Thymus (tissue), 11 donors: ENCODE results near the gene DOCK1. TPM values are rescaled to one million over a fixed set of nuclear protein-coding genes. Genes with fewer than 3 reads are reported as not detected.

Experiments used
- DNase-seq, 9 donors: peaks; one replicate each; pipeline ENCODE4 v3.0.0-alpha.2; 2013; ENCODE audit warnings: low spot score in 9 of 9, low read depth in 6 of 9, missing footprints in 1 of 9
- H3K27ac ChIP-seq, 2 donors: one replicate each; pipeline ENCODE4 v1.5.1; 2013; ENCODE audit warnings: control low read depth in 1 of 2, low read depth in 1 of 2, low read length in 1 of 2, mild to moderate bottlenecking in 1 of 2, moderate library complexity in 1 of 2
- H3K27me3 ChIP-seq, 2 donors: one replicate each; pipeline ENCODE4 v1.5.1; 2013; ENCODE audit warnings: low read length in 1 of 2; ENCODE audit not compliant: control insufficient read depth in 2 of 2, insufficient read depth in 1 of 2
- H3K36me3 ChIP-seq, 2 donors: one replicate each; pipeline ENCODE4 v1.5.1; 2013; ENCODE audit warnings: low read length in 1 of 2, mild to moderate bottlenecking in 1 of 2, moderate library complexity in 1 of 2; ENCODE audit not compliant: control insufficient read depth in 2 of 2, insufficient read depth in 2 of 2
- H3K4me1 ChIP-seq, 2 donors: one replicate each; pipeline ENCODE4 v1.5.1; 2013; ENCODE audit warnings: low read length in 2 of 2; ENCODE audit not compliant: control insufficient read depth in 2 of 2, insufficient read depth in 2 of 2
- H3K4me3 ChIP-seq, 2 donors: one replicate each; pipeline ENCODE4 v1.5.1; 2013; ENCODE audit warnings: low read length in 2 of 2, control low read depth in 1 of 2, mild to moderate bottlenecking in 1 of 2
- H3K9me3 ChIP-seq, 2 donors: one replicate each; pipeline ENCODE4 v1.5.1; 2013; ENCODE audit warnings: low read length in 1 of 2, mild to moderate bottlenecking in 1 of 2; ENCODE audit not compliant: control insufficient read depth in 2 of 2, insufficient read depth in 1 of 2
- WGBS: extraction: QIAGEN DNeasy Blood & Tissue Kit; methylation state at CpG from one replicate; pipeline ENCODE4 v1.1.7; 2013; 5-methylcytosine and 5-hydroxymethylcytosine counted together
- polyA plus RNA-seq: library from polyadenylated mRNA; stranded (reverse); fragments of 200-250 nt; gene quantifications from one replicate; pipeline ENCODE4 v1.2.3, GENCODE V29; 2013
- total RNA-seq: library from RNA; stranded (reverse); fragments of 120-200 nt; gene quantifications from one replicate; pipeline ENCODE4 v1.2.4, GENCODE V29; 2013
- donor health status: healthy.

The DOCK1 gene
- total and polyA plus RNA-seq, 2 donors = 10.2 to 11.7 TPM

DNA sequence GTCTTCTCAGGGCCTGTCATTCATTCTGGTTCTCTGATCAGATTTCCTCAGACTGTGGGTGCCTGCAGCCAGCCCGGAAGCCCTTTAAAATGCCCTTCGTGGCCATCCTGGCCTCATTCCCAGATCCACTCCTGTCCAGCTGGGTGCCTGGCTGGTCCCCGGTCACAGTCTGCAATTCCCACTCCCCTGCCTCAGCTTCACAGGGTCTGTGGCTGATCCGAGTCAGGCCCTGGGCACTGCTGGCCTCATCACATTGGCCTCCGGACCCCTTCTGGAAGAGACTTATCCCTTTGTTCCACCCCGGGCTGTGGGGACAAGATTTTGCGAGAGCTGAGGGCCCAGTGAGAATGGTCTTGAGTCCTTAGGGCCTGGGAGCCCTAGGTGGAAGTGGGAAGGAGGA lies 12.1 kb downstream of the DOCK1 start:
- H3K27ac ChIP-seq = no peak overlapping the region
- H3K4me3 ChIP-seq = no peak overlapping the region
- 96% methylated on average over 7 of the region's 7 CpGs for WGBS
- H3K36me3 ChIP-seq = no peaks in the 10 kb centered on the region
- no peaks in the 10 kb centered on the region for H3K9me3 ChIP-seq
- no peaks in the 10 kb centered on the region for H3K4me1 ChIP-seq
- no peak for DNase-seq
- no peaks in the 10 kb centered on the region for H3K27me3 ChIP-seq

DNA sequence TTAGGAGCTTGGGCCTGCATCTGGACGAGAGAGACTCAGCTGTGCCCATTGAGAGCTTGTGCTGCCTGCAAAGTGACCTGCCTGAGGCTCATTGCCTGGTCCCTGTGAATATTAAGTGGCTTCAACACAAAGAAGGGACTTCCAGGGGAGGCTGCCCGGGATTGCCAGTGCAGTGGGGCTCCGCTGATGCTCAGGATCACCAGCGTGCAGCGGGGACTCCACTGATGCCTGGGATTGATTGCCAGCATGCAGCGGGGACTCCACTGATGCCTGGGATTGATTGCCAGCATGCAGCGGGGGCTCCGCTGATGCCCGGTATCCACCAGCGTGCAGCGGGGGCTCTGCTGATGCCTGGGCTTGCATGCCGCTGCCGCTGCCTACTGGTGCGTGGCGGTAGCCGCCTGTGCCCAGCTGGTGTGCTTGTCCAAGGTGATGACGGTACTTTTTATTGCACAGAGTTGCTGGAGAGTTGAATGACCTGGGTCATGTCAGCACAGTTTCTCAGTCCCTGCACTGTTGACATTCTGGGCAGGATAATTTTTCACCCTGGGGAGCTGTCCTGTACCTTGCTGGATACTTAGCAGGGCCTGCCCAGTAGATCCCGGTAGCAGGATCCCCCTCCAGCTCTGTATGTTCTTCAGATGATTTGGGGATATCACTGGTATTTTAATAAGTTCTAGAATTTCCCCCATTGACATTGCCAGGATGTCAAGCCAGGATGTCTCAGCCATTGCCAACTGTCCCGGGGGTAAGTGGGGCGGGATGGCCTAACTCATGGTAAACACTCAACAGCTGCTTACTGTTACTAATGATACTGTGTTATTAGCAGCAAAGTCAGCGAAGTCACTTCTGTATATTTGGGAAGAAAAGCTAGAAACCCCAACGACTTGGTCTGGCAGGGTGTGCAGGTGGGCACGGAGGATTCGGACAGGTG lies 13.0 kb downstream of the DOCK1 start:
- Histone ChIP-seq H3K36me3 (no peaks in the 10 kb centered on the region), H3K4me3 (no peak overlapping the region), H3K27me3 (no peaks in the 10 kb centered on the region), H3K4me1 (no peaks in the 10 kb centered on the region), H3K9me3 (no peaks in the 10 kb centered on the region), H3K27ac (no peak overlapping the region)
- WGBS = 97% methylated on average over 24 of the region's 24 CpGs
- no peak for DNase-seq

DNA sequence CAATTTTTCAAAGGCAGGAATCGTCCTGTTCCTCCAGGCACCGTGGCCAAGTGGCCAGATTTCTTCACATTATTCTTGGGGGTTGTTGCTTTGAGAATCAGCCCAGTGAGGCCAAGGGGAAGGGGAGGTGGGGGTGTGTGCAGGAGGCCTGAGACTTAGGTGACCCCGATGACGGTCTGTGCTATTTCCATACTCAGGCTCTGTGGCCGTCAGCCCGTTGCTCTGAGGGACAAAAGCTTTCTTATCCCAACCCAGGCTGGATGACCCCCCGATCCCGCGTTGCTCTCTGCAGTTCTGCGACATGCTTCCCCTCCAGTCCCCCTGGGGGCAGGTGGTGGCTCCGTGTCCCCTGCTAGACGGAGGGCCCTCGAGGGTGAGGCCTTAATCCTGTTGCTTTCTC lies 14.2 kb downstream of the DOCK1 start:
- Histone ChIP-seq H3K36me3 (no peaks in the 10 kb centered on the region), H3K27ac (no peak overlapping the region)
- 92% methylated on average over 13 of the region's 13 CpGs for WGBS

DNA sequence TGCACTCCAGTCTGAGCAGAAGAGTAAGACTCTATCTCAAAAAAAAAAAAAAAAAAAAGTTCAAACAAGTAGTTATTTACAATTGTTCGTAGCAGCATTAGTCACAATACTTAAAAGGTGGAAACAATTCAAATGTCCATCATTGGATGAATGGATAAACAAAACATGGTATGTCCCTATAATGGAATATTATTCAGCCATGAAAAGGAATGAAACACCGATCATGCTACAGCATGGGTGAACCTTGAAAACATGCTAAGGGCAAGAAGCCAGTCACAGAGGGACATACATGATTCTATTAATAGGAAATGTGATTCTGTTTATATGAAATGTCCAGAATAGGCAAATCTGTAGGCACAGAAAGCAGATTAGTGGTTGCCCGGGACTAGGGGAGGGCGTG lies 15.9 kb downstream of the DOCK1 start:
- Histone ChIP-seq H3K27me3 (no peaks in the 10 kb centered on the region), H3K9me3 (no peaks in the 10 kb centered on the region), H3K4me3 (no peak overlapping the region), H3K27ac (no peak overlapping the region), H3K4me1 (no peaks in the 10 kb centered on the region), H3K36me3 (no peaks in the 10 kb centered on the region)
- no peak for DNase-seq
- 99% methylated on average over 4 of the region's 4 CpGs for WGBS

More for the DNA sequence above, 14.2 kb downstream of the DOCK1 start:
- no peaks in the 10 kb centered on the region for H3K9me3 ChIP-seq
- no peak overlapping the region for H3K4me3 ChIP-seq
- no peaks in the 10 kb centered on the region for H3K27me3 ChIP-seq
- no peak for DNase-seq
- no peaks in the 10 kb centered on the region for H3K4me1 ChIP-seq

DNA sequence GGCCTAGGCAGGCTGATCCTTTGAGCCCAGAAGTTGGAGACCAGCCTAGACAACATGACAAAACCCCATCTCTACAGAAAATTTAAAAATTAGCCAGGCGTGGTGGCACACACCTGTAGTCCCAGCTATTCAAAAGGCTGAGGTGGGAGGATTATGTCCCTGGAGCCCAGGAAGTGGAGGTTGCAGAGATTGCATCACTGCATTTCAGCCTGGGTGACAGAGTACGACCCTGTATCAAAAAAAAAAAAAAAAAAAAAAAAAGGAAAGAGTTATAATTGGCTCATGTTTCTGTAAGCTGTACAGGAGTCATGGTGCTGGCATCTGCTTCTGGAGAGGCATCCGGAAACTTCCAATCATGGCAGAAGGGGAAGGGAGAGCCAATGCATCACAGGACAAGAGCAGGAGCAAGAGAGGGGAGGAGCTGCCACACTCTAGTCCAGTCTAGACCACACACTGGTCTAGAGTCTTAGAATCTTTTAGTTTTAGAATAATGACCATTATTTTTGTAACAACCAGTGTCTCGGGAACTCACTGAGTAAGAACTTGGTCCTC lies 16.8 kb downstream of the DOCK1 start:
- Histone ChIP-seq H3K4me3 (no peak overlapping the region), H3K36me3 (no peaks in the 10 kb centered on the region), H3K9me3 (no peaks in the 10 kb centered on the region), H3K27ac (no peak overlapping the region), H3K27me3 (no peaks in the 10 kb centered on the region), H3K4me1 (no peaks in the 10 kb centered on the region)
- WGBS = 95% methylated on average over 4 of the region's 4 CpGs
- no peak for DNase-seq

DNA sequence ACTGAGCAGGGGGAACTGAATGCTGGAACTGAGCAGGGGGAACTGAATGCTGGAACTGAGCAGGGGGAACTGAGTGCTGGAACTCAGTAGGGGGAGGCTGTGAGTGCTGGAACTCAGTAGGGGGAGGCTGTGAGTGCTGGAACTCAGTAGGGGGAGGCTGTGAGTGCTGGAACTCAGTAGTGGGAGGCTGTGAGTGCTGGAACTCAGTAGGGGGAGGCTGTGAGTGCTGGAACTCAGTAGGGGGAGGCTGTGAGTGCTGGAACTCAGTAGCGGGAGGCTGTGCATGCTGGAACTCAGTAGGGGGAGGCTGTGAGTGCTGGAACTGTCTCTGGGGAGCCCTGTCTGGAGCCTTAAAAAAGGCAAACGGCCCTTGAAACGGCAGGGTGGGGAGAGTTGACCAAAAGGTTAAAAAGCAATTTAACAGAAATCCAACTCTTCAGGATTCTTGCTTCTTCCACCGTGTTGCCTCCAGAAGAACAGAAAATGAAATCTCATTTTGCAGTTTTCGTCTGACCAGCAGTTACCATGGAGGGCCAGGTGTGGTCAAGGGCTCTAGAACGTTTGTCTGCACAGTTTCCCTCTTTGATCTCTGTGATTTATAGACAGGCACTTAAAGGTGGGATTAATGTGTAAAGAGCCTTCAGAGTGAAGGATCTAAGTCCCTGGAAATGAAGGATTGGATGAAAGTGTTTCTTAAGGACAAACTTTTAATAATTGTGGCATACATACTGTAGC lies 19.1 kb downstream of the DOCK1 start:
- DNase-seq = no peak

DNA sequence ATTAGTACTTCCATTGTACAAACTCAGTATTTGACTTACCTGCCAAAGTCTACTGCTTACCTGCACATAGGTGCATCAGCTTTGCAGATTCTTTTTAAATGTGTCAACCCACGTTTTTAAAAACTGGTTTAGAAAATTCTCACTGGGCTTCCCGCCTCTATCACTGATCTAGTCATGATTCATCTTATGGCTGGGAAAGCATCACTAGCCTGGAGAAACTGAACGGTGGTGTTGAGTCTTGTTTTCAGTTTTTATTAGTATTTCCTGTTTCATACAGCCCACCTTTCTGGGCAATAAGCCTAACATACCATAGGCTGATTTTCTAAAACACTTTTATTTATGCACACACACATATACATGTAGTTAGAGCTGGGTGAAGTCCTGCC lies 19.7 kb downstream of the DOCK1 start:
- no peaks in the 10 kb centered on the region for H3K4me1 ChIP-seq
- no peaks in the 10 kb centered on the region for H3K27me3 ChIP-seq
- 75% methylated on average over 3 of the region's 3 CpGs for WGBS
- no peak overlapping the region for H3K4me3 ChIP-seq
- H3K27ac ChIP-seq = no peak overlapping the region
- DNase-seq = no peak
- no peaks in the 10 kb centered on the region for H3K9me3 ChIP-seq
- H3K36me3 ChIP-seq = no peaks in the 10 kb centered on the region

More for the DNA sequence above, 19.1 kb downstream of the DOCK1 start:
- Histone ChIP-seq H3K9me3 (no peaks in the 10 kb centered on the region), H3K27me3 (no peaks in the 10 kb centered on the region), H3K4me3 (no peak overlapping the region), H3K4me1 (no peaks in the 10 kb centered on the region), H3K36me3 (no peaks in the 10 kb centered on the region), H3K27ac (no peak overlapping the region)
- WGBS = 76% methylated on average over 6 of the region's 6 CpGs

DNA sequence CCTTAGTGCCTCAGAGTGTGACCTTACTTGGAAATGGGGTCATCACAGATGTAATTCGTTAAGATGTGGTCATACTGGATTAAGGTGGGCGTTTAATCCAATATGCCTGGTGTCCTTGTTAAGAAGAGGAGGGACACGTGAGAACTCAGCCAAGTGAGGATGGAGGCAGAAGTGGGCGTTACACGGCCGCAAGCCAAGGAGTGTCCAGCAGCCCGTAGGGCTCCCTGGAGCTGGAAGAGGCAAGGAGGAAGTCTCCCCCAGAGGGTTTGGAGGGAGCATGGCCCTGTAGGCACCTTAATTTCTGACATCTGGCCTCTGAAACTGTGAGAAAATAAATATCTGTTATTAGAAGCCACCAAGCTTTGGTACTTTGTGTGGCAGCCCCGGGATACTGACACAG lies 21.3 kb downstream of the DOCK1 start:
- DNase-seq = no peak
- Histone ChIP-seq H3K27ac (no peak overlapping the region), H3K4me3 (no peak overlapping the region), H3K4me1 (no peaks in the 10 kb centered on the region), H3K36me3 (no peaks in the 10 kb centered on the region), H3K9me3 (no peaks in the 10 kb centered on the region), H3K27me3 (no peaks in the 10 kb centered on the region)
- 98% methylated on average over 8 of the region's 8 CpGs for WGBS

DNA sequence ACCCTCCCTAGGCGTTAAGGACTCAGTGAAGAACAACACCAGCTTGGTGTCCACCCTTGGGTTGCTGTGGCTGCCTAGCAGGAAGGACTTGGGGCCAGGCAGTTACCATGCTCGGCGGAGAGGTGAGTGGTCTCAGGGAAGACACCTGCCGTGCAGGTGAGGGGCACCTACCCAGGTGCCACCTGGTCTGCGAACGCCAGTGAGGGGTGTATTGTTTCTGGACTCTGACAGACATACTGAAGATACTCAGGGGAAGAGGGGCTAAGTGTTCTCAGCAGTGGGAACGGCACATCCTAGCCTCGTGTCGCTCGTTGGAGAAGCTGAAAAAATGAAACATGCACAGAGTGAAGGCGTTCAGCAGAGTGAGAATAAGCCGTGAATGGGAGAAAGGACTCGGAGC lies 22.6 kb downstream of the DOCK1 start:
- WGBS = 98% methylated on average over 13 of the region's 13 CpGs
- Histone ChIP-seq H3K4me1 (no peaks in the 10 kb centered on the region), H3K36me3 (no peaks in the 10 kb centered on the region), H3K9me3 (no peaks in the 10 kb centered on the region), H3K27me3 (no peaks in the 10 kb centered on the region), H3K27ac (no peak overlapping the region), H3K4me3 (no peak overlapping the region)
- DNase-seq = no peak
